B cell (primary cell): ENCODE results near the gene U2AF2. TPM values are rescaled to one million over a fixed set of nuclear protein-coding genes. Genes with fewer than 3 reads are reported as not detected.

Source experiments
- ATAC-seq: fragments of 200-7000 bp; cut with Tn5 transposase; one replicate; pipeline ENCODE4 v1.10.0; 2021; ENCODE audit warnings: low read depth, mild to moderate bottlenecking, moderate number of reproducible peaks, moderate library complexity
- CTCF ChIA-PET: fragments of 350-600 bp; sonication (Branson Sonifier 250); formaldehyde crosslinking; loops from one replicate; lab custom pipeline; 2021; ENCODE audit warnings: antibody characterized with exemption, inconsistent platforms; lab: Charles Lee
- POLR2A ChIA-PET: fragments of 350-600 bp; sonication (Branson Sonifier 250); formaldehyde crosslinking; loops from one replicate; lab custom pipeline; 2021; ENCODE audit warnings: antibody characterized with exemption; lab: Charles Lee
- DNase-seq: peaks from one replicate; pipeline ENCODE4 v3.0.0; 2013
- H2AFZ ChIP-seq: 2 replicates; pipeline ENCODE4 v1.6.1; 2012; ENCODE audit warnings: mild to moderate bottlenecking, low read depth, low read length; ENCODE audit not compliant: insufficient read depth, poor library complexity, severe bottlenecking
- H3K27ac ChIP-seq, 2 donors: 1 replicate in 1 of 2; 2 replicates in 1 of 2; pipeline ENCODE4 v1.5.1; 2012 to 2013; ENCODE audit warnings: low read length in 2 of 2, mild to moderate bottlenecking in 2 of 2, moderate library complexity in 1 of 2
- H3K27me3 ChIP-seq, 4 experiments: fragments of 200-600 bp in 1 of 4; sonication (generic) in 1 of 4; replicated peaks in 1 of 4; 1 replicate in 2 of 4; 2 replicates in 2 of 4; pipeline versions ENCODE4 v1.6.1 to v1.7.0; 2013 to 2016; ENCODE audit warnings: low read length in 3 of 4, mild to moderate bottlenecking in 2 of 4, mixed read lengths in 1 of 4, moderate library complexity in 1 of 4; ENCODE audit not compliant: insufficient read depth in 4 of 4, control insufficient read depth in 3 of 4; ENCODE audit errors: control extremely low read depth in 1 of 4
- H3K36me3 ChIP-seq, 2 experiments: replicated peaks in 1 of 2; 1 replicate in 1 of 2; 2 replicates in 1 of 2; pipeline versions ENCODE4 v1.6.1 to v1.7.1; 2013; ENCODE audit warnings: low read length in 1 of 2; ENCODE audit not compliant: insufficient read depth in 2 of 2, control insufficient read depth in 1 of 2; ENCODE audit errors: control extremely low read depth in 1 of 2, extremely low read depth in 1 of 2
- H3K4me1 ChIP-seq, 2 donors: fragments of 200-600 bp in 1 of 2; sonication (generic) in 1 of 2; 1 replicate in 1 of 2; 2 replicates in 1 of 2; pipeline versions ENCODE4 v1.5.1 to v1.6.1; 2013 to 2017; ENCODE audit warnings: low read length in 2 of 2; ENCODE audit not compliant: control insufficient read depth in 2 of 2, insufficient read depth in 2 of 2
- H3K4me2 ChIP-seq: replicated peaks from 2 replicates; pipeline ENCODE3; 2012; ENCODE audit warnings: mild to moderate bottlenecking, low read depth, low read length; ENCODE audit not compliant: poor library complexity, severe bottlenecking
- H3K4me3 ChIP-seq, 5 experiments: fragments of 200-600 bp in 1 of 5; sonication (generic) in 1 of 5; 1 replicate in 3 of 5; 2 replicates in 2 of 5; pipeline versions ENCODE4 v1.5.1 to v1.7.0; 2011 to 2016; ENCODE audit warnings: low read length in 4 of 5, mild to moderate bottlenecking in 4 of 5, low read depth in 2 of 5, control low read depth in 1 of 5, moderate library complexity in 1 of 5; ENCODE audit not compliant: insufficient read depth in 1 of 5; ENCODE audit errors: control extremely low read depth in 1 of 5, extremely low read depth in 1 of 5
- H3K79me2 ChIP-seq: fragments of 200-600 bp; sonication (generic); one replicate; pipeline ENCODE4 v1.6.0; 2016; ENCODE audit warnings: low read length; ENCODE audit not compliant: control insufficient read depth, insufficient read depth
- H3K9ac ChIP-seq: fragments of 200-600 bp; sonication (generic); 2 replicates; pipeline ENCODE4 v1.6.1; 2017; ENCODE audit warnings: mild to moderate bottlenecking, low read length, moderate library complexity
- H3K9me3 ChIP-seq, 3 donors: one replicate each; pipeline versions ENCODE4 v1.6.1 to v1.7.1; 2013; ENCODE audit warnings: low read length in 2 of 3; ENCODE audit not compliant: control insufficient read depth in 2 of 3, insufficient read depth in 1 of 3; ENCODE audit errors: control extremely low read depth in 1 of 3
- H4K20me1 ChIP-seq: 2 replicates; pipeline ENCODE4 v1.6.0; 2012; ENCODE audit warnings: mild to moderate bottlenecking, low read length; ENCODE audit not compliant: insufficient read depth, control insufficient read depth, poor library complexity, severe bottlenecking
- H3K27ac Mint-ChIP-seq: one replicate; pipeline ENCODE4 v1.8.0; 2021; ENCODE audit warnings: mixed read lengths
- H3K27me3 Mint-ChIP-seq: one replicate; pipeline ENCODE4 v1.8.0; 2021; ENCODE audit warnings: mixed read lengths
- H3K4me1 Mint-ChIP-seq: one replicate; pipeline ENCODE4 v1.8.0; 2021; ENCODE audit warnings: mixed read lengths
- H3K4me3 Mint-ChIP-seq: one replicate; pipeline ENCODE4 v1.8.0; 2021; ENCODE audit warnings: mixed read lengths
- H3K9me3 Mint-ChIP-seq: one replicate; pipeline ENCODE4 v1.8.0; 2022; ENCODE audit warnings: mixed read lengths; ENCODE audit not compliant: insufficient read depth
- EZH2 ChIP-seq: IDR thresholded peaks from 2 replicates; pipeline ENCODE4 v1.6.1; 2012; ENCODE audit warnings: borderline replicate concordance, low read depth, mild to moderate bottlenecking, moderate library complexity, low read length; ENCODE audit not compliant: insufficient read depth, poor library complexity, severe bottlenecking
- WGBS: methylation state at CpG from one replicate; pipeline ENCODE4 v1.1.5; 2013; ENCODE audit warnings: missing lambda C conversion rate; ENCODE audit not compliant: insufficient coverage; 5-methylcytosine and 5-hydroxymethylcytosine counted together
- intact Hi-C: fragments of 100-400 bp; cut with micrococcal nuclease; formaldehyde crosslinking; loops from one replicate; pipeline ENCODE4 v1.10.0; 2022
- polyA plus RNA-seq: library from polyadenylated mRNA; depleted of rRNA; stranded (reverse); fragments of >200 nt; gene quantifications from 2 replicates; pipeline ENCODE4 v1.2.3, GENCODE V29; 2012
- total RNA-seq, 2 donors: library from RNA; stranded (reverse); fragments of 120-200 nt in 1 of 2; gene quantifications; 1 replicate in 1 of 2; 2 replicates in 1 of 2; pipeline versions ENCODE4 v1.2.3 to v1.2.4, GENCODE V29; 2013 to 2022
- TF ChIP-seq, protein P1 (sequence below): fragments of 200-600 bp; IDR thresholded peaks from one replicate; pipeline ENCODE4 v1.8.0; 2022; ENCODE audit warnings: antibody characterized with exemption, mild to moderate bottlenecking

U2AF2 gene
- total and polyA plus RNA-seq, 2 donors (not counting 1 experiment from before 2014, with no cell fraction given) = 275 to 300 TPM

DNA sequence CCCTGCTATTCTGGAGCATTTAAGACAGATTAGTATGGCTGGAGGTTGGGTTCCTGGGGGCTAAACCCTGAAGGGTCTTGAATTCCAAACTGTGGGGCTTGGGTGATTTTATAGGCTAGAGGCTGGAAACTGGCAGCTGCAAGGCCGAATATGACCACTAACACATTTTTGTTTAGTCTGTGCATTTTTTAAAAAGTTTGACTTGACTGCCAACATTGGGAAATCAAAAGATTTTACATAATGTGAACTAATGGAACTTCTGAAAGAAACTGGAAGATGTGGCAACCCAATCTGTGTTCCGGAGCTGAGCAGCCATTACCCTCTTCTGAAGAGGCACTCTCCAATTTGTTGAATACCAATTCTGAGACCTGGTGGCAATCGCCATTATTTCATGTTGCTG lies 35.5 kb upstream of the U2AF2 start:
- Mint-ChIP-seq H3K9me3 (no peaks in the 10 kb centered on the region), H3K4me1 (peaks cover 11% of the 10 kb centered on the region), H3K27ac (no peak overlapping the region), H3K4me3 (no peak overlapping the region), H3K27me3 (no peaks in the 10 kb centered on the region)
- CTCF ChIA-PET = interaction anchor here (0.6 to 3.0 kb wide), 3 partner anchors 13 to 82 kb away, joined by 4 to 18 read pairs (median 6); no protein-coding TSS in a partner anchor
- Histone ChIP-seq H3K27me3 (no peaks in the 10 kb centered on the region), H3K9me3 (no peaks in the 10 kb centered on the region), H3K79me2 (peaks cover 23% of the 10 kb centered on the region), H3K4me3 (no peak overlapping the region), H3K36me3 (peaks cover 0 to 21% of the 10 kb centered on the region in 2 experiments), H3K9ac (no peak overlapping the region), H3K4me2 (no peak overlapping the region), H3K27ac (no peak overlapping the region), H3K4me1 (peaks cover 5 to 8% of the 10 kb centered on the region in 2 donors), H4K20me1 (peaks cover 17% of the 10 kb centered on the region), H2AFZ (no peak overlapping the region)
- intact Hi-C loops = no loop called here
- DNase-seq = no peak
- POLR2A ChIA-PET = interaction anchor here (0.6 kb wide), 1 partner anchor 1458 kb away, joined by 6 read pairs; no protein-coding TSS in a partner anchor
- TF ChIP-seq, protein P1, sequence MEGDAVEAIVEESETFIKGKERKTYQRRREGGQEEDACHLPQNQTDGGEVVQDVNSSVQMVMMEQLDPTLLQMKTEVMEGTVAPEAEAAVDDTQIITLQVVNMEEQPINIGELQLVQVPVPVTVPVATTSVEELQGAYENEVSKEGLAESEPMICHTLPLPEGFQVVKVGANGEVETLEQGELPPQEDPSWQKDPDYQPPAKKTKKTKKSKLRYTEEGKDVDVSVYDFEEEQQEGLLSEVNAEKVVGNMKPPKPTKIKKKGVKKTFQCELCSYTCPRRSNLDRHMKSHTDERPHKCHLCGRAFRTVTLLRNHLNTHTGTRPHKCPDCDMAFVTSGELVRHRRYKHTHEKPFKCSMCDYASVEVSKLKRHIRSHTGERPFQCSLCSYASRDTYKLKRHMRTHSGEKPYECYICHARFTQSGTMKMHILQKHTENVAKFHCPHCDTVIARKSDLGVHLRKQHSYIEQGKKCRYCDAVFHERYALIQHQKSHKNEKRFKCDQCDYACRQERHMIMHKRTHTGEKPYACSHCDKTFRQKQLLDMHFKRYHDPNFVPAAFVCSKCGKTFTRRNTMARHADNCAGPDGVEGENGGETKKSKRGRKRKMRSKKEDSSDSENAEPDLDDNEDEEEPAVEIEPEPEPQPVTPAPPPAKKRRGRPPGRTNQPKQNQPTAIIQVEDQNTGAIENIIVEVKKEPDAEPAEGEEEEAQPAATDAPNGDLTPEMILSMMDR = no peak
- no peak for TF ChIP-seq EZH2
- 100% methylated on average over 2 of the region's 3 CpGs for WGBS
- ATAC-seq = no peak

DNA sequence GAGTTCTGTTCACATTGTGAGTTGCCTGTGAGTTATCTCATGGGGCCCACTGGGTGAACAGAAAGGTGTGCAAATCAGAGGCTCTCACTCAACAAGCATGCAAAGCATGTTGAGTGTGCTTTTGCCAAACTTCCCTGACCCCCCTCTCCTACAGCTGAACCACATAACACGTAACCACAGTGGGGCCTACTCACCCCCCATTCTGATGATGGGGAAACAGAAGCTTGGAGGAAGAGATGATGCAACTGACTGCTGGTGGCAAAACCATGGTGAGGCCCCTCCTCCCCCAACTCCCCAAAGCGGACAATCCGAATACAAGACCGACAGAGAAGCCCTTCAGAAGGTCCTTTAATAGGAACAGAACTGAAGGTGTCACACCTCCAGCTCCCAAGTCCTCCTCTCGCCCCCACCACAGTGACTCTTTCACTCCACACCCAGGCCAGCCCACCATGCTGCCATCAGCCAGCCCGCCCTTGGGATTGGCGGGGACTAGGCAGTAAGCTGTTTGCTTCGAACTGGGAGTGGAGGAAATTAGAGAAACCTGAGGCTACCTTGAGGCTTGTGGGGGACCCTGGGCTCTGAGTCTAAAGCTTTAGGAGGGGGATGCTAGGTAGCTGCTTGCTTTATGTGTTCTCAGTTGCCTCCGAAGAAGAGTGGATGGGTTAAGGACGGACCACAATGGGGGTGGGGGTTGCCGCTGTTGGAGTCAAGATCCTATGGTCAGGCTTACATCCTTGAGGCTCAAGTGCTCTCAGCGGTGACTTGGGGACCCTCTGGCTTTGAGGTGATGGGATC lies 34.2 kb upstream of the U2AF2 start:
- Mint-ChIP-seq H3K27me3 (no peaks in the 10 kb centered on the region), H3K27ac (peak overlapping the region; percentile 46), H3K4me1 (peaks cover 18% of the 10 kb centered on the region), H3K4me3 (no peak overlapping the region), H3K9me3 (no peaks in the 10 kb centered on the region)
- peaks cover 0 to 19% of the 10 kb centered on the region in 2 experiments for H3K36me3 ChIP-seq
- DNase-seq = no peak
- no peak overlapping the region for H3K27ac ChIP-seq
- peaks cover 23% of the 10 kb centered on the region for H3K79me2 ChIP-seq
- H3K4me2 ChIP-seq = no peak overlapping the region
- ChIA-PET POLR2A (interaction anchor here (0.8 kb wide), 1 partner anchor 12 kb away, joined by 3 read pairs; no protein-coding TSS in a partner anchor), CTCF (interaction anchor here (1.4 to 3.0 kb wide), 2 partner anchors 11 to 14 kb away, joined by 10 to 18 read pairs; partner anchors contain the start of gene ZNF865)
- H2AFZ ChIP-seq = no peak overlapping the region
- WGBS = 83% methylated on average over 6 of the region's 12 CpGs
- peaks cover 17% of the 10 kb centered on the region for H4K20me1 ChIP-seq
- H3K4me3 ChIP-seq = no peak overlapping the region
- intact Hi-C loops = loop anchor here (5.0 to 10.0 kb wide), 2 partner anchors 213 to 524 kb away; partner anchors contain the start of genes UBE2S and ZNF444
- no peak overlapping the region for H3K9ac ChIP-seq
- no peaks in the 10 kb centered on the region for H3K9me3 ChIP-seq
- ATAC-seq = no peak
- TF ChIP-seq EZH2 = no peak
- TF ChIP-seq, protein P1 = no peak
- H3K4me1 ChIP-seq = peaks cover 10 to 14% of the 10 kb centered on the region in 2 donors
- H3K27me3 ChIP-seq = no peaks in the 10 kb centered on the region
